Muscle of leg (tissue), 11 donors: ENCODE results near the gene ETV4. TPM values are rescaled to one million over a fixed set of nuclear protein-coding genes. Genes with fewer than 3 reads are reported as not detected.

Experiments
- DNase-seq: peaks from one replicate; pipeline ENCODE4 v3.0.0; 2013
- H3K27ac ChIP-seq: one replicate; pipeline ENCODE4 v1.5.1; 2013; ENCODE audit warnings: mild to moderate bottlenecking, low read length, control low read depth
- H3K27me3 ChIP-seq: one replicate; pipeline ENCODE4 v1.6.1; 2013; ENCODE audit warnings: low read length; ENCODE audit not compliant: control insufficient read depth, insufficient read depth
- H3K36me3 ChIP-seq: one replicate; pipeline ENCODE4 v1.6.1; 2013; ENCODE audit warnings: low read length; ENCODE audit not compliant: control insufficient read depth, insufficient read depth
- H3K4me1 ChIP-seq: one replicate; pipeline ENCODE4 v1.6.1; 2013; ENCODE audit warnings: low read length; ENCODE audit not compliant: control insufficient read depth, insufficient read depth
- H3K4me3 ChIP-seq: one replicate; pipeline ENCODE4 v1.5.1; 2013; ENCODE audit warnings: low read length, control low read depth
- H3K9me3 ChIP-seq: replicated peaks from 2 replicates; pipeline ENCODE4 v1.6.1; 2013; ENCODE audit warnings: low read depth, low read length; ENCODE audit not compliant: control insufficient read depth
- WGBS: methylation state at CpG from one replicate; pipeline ENCODE4 v1.1.5; 2013; ENCODE audit warnings: missing lambda C conversion rate; ENCODE audit not compliant: insufficient coverage; 5-methylcytosine and 5-hydroxymethylcytosine counted together
- polyA plus RNA-seq, 8 donors: library from polyadenylated mRNA; unstranded; fragments of 120-200 nt; gene quantifications; one replicate each; pipeline versions ENCODE4 v1.2.1 to v1.2.3, GENCODE V29; 2013; ENCODE audit warnings: inconsistent platforms in 1 of 8, low replicate concordance in 1 of 8; ENCODE audit not compliant: insufficient read length in 8 of 8, insufficient read depth in 1 of 8
- total RNA-seq: library from RNA; stranded (reverse); fragments of 120-200 nt; gene quantifications from one replicate; pipeline ENCODE4 v1.2.4, GENCODE V29; 2013

Gene ETV4
- total and polyA plus RNA-seq, 9 donors = 4.0 to 10.0 (median 6.4) TPM

DNA sequence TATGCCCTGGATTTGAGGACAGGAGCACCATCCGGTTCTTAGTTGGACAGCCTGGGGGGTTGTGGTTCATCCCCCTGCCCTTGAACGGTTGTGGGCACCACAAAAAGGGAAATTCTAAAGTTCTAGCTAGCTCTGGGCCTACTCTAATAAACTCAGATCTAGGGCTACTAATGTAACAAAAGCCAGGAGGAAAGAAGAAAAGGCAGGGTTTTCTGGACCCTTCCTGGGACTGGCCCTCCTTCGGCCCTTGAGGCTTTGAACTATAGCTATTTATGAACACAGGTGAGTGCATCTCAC is 15.1 kb downstream of the ETV4 start:
- Histone ChIP-seq H3K4me1 (peaks cover 46% of the 10 kb centered on the region), H3K9me3 (no peaks in the 10 kb centered on the region), H3K27ac (peak overlapping the region; percentile 88), H3K4me3 (peak overlapping the region; percentile 16), H3K27me3 (no peaks in the 10 kb centered on the region), H3K36me3 (peaks cover 18% of the 10 kb centered on the region)
- DNase-seq = no peak
- no CpG with 5 or more reads among the region's 3 CpGs for WGBS

GRCh38 chr17:43530288-43531081 is 15.7 kb downstream of the ETV4 start:
- peaks cover 18% of the 10 kb centered on the region for H3K36me3 ChIP-seq
- no peaks in the 10 kb centered on the region for H3K9me3 ChIP-seq
- WGBS = 1% methylated on average over 8 of the region's 23 CpGs
- peak overlapping the region; percentile 88 for H3K27ac ChIP-seq
- H3K4me3 ChIP-seq = peak overlapping the region; percentile 6
- peaks cover 50% of the 10 kb centered on the region for H3K4me1 ChIP-seq
- H3K27me3 ChIP-seq = no peaks in the 10 kb centered on the region
- peak; percentile 97 for DNase-seq

GRCh38 chr17:43529947-43530287 is 16.2 kb downstream of the ETV4 start:
- Histone ChIP-seq H3K27ac (peak overlapping the region; percentile 88), H3K27me3 (no peaks in the 10 kb centered on the region), H3K4me1 (peaks cover 54% of the 10 kb centered on the region), H3K36me3 (peaks cover 24% of the 10 kb centered on the region), H3K9me3 (no peaks in the 10 kb centered on the region), H3K4me3 (peak overlapping the region; percentile 6)
- no peak for DNase-seq
- no CpG with 5 or more reads among the region's 6 CpGs for WGBS

- no peaks in the 10 kb centered on the region for H3K27me3 ChIP-seq
- no peak overlapping the region for H3K27ac ChIP-seq
- peaks cover 56% of the 10 kb centered on the region for H3K4me1 ChIP-seq
- no peak overlapping the region for H3K4me3 ChIP-seq
- DNase-seq = no peak
- peaks cover 30% of the 10 kb centered on the region for H3K36me3 ChIP-seq
- H3K9me3 ChIP-seq = no peaks in the 10 kb centered on the region
- 82% methylated on average over 17 of the region's 20 CpGs for WGBS
Observed at GRCh38 chr17:43528988-43529814, 16.9 kb downstream of the ETV4 start.

- peak overlapping the region; percentile 9 for H3K27ac ChIP-seq
- H3K27me3 ChIP-seq = no peaks in the 10 kb centered on the region
- 68% methylated on average over 4 of the region's 13 CpGs for WGBS
- peak; percentile 44 for DNase-seq
- no peak overlapping the region for H3K4me3 ChIP-seq
- peaks cover 56% of the 10 kb centered on the region for H3K4me1 ChIP-seq
- no peaks in the 10 kb centered on the region for H3K9me3 ChIP-seq
- peaks cover 38% of the 10 kb centered on the region for H3K36me3 ChIP-seq
Observed at GRCh38 chr17:43528319-43528987, 17.7 kb downstream of the ETV4 start.

- Histone ChIP-seq H3K36me3 (peaks cover 49% of the 10 kb centered on the region), H3K27ac (no peak overlapping the region), H3K4me3 (no peak overlapping the region), H3K4me1 (peaks cover 56% of the 10 kb centered on the region), H3K27me3 (no peaks in the 10 kb centered on the region), H3K9me3 (no peaks in the 10 kb centered on the region)
- WGBS = 66% methylated on average over 4 of the region's 7 CpGs
- DNase-seq = no peak
Observed at GRCh38 chr17:43526886-43527648, 19.1 kb downstream of the ETV4 start.

GRCh38 chr17:43524945-43525575 is 21.1 kb downstream of the ETV4 start:
- Histone ChIP-seq H3K27me3 (no peaks in the 10 kb centered on the region), H3K4me3 (no peak overlapping the region), H3K4me1 (peaks cover 42% of the 10 kb centered on the region), H3K27ac (no peak overlapping the region), H3K9me3 (no peaks in the 10 kb centered on the region), H3K36me3 (peaks cover 69% of the 10 kb centered on the region)
- 64% methylated on average over 6 of the region's 8 CpGs for WGBS
- no peak for DNase-seq

- Histone ChIP-seq H3K4me1 (peaks cover 14% of the 10 kb centered on the region), H3K27ac (no peak overlapping the region), H3K36me3 (peaks cover 75% of the 10 kb centered on the region), H3K4me3 (no peak overlapping the region), H3K9me3 (no peaks in the 10 kb centered on the region), H3K27me3 (no peaks in the 10 kb centered on the region)
- 100% methylated on average over 3 of the region's 4 CpGs for WGBS
- no peak for DNase-seq
Observed at GRCh38 chr17:43521389-43521788, 24.8 kb downstream of the ETV4 start.

DNA sequence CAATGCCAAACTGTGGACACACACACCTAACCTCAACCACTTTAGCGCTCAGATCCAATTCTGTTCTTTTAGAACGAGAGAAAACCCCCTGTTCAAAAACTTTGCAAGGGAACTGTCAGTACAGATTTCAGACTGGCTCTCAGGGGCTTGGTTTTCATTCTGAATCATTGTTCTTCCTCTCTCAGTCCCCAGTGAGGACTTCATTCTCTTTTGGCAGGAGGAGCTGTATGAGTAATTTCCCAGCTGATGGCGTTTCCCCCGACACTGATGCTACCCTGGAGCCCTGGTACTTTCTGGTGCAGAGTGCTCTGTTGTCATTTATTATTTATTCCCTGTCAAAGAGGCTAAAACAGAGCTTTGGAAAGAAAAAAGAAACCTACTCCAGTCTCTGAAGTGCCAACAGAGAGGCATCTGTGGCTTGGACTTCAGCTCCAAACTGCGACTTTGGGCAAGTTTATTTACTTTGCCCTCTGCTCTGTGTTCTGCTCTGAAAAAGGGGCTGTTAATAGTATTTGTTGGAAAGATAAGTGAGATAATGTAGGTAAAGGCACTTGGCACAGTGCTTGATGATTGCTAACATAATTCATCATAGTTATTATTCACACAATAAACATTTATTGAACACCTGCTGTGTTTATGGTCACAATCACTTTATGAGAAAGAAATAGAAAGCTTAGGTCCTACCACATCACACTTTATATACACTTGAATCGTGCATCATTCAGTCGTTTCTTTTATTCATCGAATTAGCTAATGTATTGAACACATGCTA is 28.3 kb downstream of the ETV4 start:
- H3K4me3 ChIP-seq = no peak overlapping the region
- WGBS = 80% methylated on average over 1 of the region's 8 CpGs
- DNase-seq = no peak
- no peaks in the 10 kb centered on the region for H3K4me1 ChIP-seq
- H3K27ac ChIP-seq = no peak overlapping the region
- no peaks in the 10 kb centered on the region for H3K27me3 ChIP-seq
- H3K9me3 ChIP-seq = no peaks in the 10 kb centered on the region
- peaks cover 68% of the 10 kb centered on the region for H3K36me3 ChIP-seq
